ENCODE data around the gene NREP.

DNA sequence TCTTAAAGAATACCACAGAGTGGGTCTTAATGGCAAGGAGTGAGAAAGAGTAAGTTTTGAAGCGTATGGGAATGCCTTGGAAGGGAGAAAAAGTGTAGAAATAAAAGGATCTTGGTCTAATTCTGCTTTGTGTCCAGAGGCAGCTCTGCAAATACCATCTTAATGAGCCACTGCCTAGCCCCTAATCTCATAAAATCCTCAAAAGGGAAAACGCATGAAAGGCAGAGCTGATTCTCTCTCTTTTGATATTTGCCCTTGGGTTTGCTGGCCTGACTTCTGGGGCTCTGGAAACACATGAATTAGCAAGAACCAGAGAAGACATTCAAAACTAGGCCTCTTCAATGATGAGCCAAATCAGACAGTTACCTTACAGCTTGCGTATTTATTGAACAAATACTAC lies 28.1 kb downstream of the NREP start:
- TF ChIP-seq KLF5 (IDR thresholded peaks at IDR 0.05; ENCODE audit: partially characterized antibody) (no peak), YY1 (IDR thresholded peaks at IDR 0.05; ENCODE audit: low read depth, low read length) (no peak), HDAC2 (IDR thresholded peaks at IDR 0.05) (no peak)

Data from GM12878 (cell line).